GM21529 (cell line): Measurements from ENCODE around the gene COPG1.
"Not testable (repeated sequence)": the region's sequence is repeated elsewhere in the genome, so short reads cannot be mapped to it uniquely, and the experiment has no call there.

Source experiments
- ATAC-seq: cut with Tn5 transposase; IDR thresholded peaks from one replicate; pipeline ENCODE4 v1.9.1; 2021; ENCODE audit not compliant: unreplicated experiment

COPG1 gene, protein sequence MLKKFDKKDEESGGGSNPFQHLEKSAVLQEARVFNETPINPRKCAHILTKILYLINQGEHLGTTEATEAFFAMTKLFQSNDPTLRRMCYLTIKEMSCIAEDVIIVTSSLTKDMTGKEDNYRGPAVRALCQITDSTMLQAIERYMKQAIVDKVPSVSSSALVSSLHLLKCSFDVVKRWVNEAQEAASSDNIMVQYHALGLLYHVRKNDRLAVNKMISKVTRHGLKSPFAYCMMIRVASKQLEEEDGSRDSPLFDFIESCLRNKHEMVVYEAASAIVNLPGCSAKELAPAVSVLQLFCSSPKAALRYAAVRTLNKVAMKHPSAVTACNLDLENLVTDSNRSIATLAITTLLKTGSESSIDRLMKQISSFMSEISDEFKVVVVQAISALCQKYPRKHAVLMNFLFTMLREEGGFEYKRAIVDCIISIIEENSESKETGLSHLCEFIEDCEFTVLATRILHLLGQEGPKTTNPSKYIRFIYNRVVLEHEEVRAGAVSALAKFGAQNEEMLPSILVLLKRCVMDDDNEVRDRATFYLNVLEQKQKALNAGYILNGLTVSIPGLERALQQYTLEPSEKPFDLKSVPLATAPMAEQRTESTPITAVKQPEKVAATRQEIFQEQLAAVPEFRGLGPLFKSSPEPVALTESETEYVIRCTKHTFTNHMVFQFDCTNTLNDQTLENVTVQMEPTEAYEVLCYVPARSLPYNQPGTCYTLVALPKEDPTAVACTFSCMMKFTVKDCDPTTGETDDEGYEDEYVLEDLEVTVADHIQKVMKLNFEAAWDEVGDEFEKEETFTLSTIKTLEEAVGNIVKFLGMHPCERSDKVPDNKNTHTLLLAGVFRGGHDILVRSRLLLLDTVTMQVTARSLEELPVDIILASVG

DNA sequence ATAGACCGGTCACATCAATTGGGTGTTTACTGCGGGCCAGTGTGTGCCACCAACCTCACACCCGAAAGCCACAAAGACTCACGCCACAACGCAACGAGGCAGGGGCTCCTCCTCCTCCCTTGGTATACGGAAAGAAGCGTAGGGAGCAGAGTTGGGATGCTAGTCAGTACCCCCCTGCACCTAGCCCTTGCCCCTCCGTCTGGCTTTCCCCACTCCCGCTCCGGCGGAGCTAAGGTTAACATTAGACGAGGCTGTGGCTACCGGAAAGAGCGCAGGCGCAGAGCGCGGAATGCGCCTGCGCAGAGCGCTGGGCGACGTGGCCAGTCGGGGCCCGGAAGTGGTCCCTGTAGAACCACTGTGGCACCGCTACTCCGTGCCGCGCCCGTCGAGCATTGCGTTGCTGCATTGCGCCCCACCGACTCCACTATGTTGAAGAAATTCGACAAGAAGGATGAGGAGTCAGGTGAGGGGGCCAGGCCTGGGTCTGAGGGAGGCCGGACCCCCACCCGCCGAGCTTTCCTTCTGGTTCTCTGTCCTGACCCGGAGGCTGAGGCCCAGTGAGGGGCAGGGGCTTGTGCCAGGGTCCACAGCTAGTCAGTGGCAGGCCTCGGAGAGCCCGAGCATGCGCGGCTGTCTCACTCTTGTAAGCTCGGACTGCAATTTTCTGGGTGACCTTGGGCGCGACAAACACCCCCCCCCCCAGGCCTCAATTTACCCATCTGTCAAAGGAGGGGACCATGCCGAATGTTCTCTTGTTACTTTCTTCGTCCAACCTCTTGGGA, at the start of gene COPG1:
COPG1 (plus strand) TSS at position 323 of the 782 bp plus-strand sequence; CDS start at position 427, 104 bp downstream.
- peak; percentile 78 for ATAC-seq

DNA sequence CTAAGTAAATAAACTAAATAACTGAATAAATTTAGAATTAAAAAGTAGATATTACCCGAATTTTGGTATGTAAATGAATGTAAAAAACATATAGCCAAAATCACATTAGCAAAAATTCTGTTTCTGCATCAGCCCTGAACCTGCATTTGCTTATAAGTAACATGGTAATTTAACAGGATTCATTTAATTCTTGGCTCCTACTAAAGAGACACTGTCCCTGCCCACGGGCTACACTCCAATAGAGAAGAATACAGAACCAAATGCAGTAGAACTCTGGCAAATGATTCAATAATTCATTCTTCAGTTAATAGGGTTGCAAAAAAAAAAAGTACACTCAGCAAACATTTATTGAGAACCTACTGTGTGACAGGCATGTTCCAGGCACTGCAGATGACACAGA, 44.9 kb upstream of the COPG1 start:
- no peak for ATAC-seq

DNA sequence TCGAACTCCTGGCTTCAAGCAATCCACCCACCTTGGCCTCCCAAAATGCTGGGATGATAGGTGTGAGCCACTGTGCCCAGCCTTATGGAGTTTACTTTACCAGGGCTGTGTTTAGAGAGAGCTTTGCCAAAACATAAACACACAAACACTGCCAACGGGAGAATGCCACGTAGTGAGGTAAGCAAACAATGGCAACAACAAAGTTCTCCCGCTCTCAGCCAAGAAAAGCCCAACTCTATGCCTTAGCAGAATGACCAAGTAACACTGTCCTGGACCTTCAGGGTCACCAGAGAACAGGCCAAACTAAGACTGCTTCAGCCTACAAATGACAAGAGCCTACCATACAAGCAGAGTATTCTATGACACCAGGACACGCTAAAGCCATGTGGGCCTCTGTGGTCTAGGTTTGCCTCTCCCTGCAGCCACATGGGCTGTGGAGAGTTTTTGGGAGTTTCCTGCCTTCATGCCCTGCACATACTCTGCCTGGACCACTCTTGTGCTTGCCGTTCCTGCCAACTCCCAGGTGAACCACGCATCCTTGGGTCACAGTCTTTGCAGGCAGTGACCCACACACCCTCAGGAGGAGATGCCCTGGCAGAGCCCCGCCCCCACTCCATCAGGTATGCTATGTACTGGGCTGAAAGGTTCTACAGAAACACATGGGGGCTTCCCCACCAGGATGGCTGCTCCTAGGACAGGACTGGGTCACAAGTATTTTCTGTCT, 44.1 kb upstream of the COPG1 start:
- no peak for ATAC-seq

DNA sequence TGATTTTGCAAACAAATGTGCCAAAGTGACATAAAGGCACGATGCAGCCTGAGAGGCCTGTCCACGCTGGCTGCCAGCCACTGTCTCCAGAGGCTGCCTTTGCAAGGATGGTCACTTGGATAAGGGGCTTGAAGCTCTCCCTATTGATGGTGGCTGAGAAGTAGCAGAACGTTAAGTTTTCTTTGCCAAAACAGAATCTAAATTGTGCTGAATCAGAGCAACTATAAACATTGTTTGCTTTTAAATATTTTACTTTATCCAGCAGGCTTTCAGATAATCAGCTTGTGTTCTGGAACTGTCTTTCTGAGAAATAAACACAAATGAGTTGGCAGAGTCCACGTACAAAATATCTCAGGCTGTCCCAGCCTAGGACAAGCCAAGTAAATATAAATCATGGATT, 41.9 kb upstream of the COPG1 start:
- no peak for ATAC-seq

DNA sequence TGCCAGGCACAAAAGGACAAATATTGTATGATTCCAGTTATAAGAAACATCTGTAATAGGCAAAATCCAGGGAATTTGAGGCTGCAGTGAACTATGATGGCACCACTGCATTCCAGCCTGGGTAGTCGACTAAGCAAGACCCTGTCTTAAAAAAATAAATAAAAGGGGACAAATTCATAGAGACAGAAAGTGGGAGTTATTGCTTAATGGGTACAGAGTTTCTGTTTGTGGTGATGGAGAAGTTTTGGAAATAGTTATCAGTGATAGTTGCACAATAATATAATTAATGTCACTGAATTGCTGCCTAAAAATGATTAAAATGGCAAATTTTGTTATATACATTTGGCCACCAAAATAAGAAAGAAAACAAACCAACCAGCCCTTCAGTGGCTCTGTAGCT, 38.1 kb upstream of the COPG1 start:
- no peak for ATAC-seq

DNA sequence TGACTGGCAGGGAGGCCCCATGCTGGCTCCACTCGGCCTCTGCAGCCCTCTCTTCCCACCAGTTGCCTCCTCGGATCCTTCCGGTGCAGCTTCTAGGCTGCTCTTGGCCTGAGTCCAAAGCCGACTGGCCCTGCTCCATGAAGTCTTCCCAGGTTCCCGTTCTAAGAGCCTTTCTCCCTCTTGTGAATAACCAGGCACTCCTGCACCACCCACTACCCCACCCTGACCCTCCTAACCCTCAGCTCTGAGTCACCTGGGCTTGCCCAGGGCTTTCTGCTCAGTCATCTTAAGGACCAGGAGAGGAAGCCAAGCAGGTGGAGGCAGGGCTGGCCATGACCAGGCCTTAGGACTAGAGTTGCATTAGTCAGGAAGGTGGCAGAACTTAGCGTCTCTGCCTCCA, 37.6 kb upstream of the COPG1 start:
- ATAC-seq: no peak

DNA sequence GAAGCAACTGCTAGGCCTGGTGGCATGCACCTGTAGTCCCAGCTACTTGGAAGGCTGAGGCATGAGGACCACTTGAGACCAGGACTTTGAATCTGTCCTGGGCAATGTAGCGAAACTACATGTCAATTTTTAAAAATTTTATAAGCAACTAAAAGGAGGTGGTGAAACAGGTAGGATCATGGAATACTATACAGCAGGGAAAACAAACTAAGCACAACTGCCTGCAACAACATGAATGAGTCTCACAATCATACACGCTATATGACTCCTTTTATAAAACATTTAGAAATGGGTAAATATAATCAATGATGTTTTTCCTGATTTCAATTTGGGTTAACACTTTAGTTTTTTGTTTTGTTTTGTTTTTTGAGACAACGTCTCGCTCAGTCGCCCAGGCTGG, 36.2 kb upstream of the COPG1 start:
- ATAC-seq: no peak

DNA sequence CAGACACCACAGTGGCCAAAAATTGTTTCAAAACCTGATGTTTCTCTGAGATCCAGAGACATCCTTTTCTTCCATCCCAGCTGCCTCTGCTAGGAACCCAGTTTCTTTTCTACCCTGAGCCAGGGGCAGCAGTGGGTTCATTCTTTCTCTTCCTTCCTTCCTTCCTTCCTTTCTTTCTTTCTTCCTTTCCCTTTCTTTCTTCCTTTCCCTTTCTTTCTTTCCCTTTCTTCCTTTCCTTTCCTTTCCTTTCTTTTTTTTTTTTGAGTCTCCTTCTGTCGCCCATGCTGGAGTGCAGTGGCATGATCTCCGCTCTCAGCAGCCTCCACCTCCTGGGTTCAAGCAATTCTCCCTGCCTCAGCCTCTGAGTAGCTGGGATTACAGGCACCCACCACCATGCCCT, 30.7 kb upstream of the COPG1 start:
- ATAC-seq: no peak

DNA sequence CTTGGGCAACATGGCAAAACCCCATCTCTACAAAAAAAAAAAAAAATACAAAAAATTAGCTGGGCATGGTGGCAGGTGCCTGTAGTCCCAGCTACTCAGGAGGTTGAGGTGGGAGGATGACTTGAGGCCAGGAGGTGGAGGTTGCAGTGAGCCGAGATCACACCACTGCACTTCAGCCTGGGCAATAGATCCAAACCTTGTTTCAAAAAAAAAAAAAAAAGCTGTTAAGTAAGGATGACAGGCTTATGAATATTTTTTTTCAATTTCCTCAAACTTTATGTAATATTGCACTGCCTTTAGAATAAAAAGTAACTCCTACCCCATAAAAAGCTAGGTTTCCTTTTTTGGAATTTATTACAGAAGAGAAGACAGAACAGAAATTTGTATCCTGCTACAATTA, 25.0 kb upstream of the COPG1 start:
- not testable (repeated sequence) for ATAC-seq

DNA sequence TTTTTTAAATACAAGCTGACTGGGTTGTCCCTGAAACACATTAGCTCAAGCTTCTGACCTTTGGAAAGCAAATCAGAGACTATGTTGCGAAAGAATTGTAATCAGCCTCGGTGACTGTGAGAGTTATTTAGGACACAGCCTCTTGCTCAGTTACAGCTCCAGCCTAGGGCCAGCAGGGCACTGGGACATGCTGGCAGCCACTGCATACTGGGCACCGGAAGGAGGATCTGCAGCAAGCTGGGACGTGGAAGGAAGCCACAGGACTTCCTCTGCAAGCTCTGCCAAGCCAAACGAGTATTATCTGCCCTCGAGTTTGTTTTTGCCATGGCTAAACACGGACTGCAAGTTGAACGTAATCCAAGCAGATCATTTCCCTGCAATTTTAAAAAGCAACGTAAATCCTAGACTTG, 24.4 kb upstream of the COPG1 start:
- no peak for ATAC-seq

DNA sequence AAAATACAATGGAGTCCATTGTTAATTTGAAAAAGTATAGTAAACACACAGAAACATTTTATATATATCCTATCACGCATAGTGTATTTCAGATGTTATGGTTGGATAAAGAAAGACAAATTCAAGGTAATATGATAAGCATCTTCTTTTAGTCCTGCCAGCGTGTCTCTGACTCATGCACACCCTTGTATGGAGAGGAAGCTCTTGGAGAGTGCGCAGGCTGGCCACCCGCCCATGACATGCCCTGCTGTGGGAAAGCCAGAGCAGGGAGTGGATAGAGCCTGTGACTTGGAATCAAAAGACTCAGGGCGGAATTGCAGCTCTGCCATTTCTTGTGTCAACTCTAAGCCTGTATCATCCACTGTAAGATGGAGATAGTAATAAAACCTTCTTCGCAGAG, 23.0 kb upstream of the COPG1 start:
- no peak for ATAC-seq

DNA sequence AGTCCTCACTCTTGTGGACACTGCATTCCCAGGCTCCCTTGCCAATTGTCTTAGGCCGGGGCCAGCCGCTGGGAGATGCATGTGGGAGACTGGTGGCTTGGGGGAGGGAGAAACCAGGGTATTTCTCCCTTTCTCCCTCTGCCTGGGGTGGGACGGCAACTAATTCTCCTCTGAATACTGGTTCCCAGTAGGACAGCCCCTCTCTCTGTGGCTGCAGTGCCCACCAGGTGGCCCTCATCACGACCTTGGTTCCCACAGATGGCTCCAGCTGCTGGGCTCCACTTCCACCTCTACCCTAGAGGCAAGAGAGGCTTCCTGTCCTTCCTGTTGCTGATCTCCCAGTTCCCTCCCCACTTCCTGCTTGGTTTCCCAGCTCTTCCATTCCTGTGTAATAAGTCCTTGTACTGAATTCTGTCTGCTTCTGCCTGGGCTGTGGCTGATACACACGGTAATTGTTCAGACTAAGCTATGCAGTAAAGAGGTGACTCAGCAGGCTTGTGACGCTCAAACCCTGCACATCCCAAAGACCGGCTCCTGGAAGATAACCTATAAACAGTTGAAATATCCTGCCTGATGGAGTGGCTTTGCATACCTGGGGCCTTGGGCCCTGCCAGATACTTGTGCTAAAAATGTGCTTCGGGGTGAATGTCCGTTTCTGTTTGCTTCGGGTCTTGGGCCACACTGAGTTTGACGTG, 20.4 kb upstream of the COPG1 start:
- no peak for ATAC-seq

DNA sequence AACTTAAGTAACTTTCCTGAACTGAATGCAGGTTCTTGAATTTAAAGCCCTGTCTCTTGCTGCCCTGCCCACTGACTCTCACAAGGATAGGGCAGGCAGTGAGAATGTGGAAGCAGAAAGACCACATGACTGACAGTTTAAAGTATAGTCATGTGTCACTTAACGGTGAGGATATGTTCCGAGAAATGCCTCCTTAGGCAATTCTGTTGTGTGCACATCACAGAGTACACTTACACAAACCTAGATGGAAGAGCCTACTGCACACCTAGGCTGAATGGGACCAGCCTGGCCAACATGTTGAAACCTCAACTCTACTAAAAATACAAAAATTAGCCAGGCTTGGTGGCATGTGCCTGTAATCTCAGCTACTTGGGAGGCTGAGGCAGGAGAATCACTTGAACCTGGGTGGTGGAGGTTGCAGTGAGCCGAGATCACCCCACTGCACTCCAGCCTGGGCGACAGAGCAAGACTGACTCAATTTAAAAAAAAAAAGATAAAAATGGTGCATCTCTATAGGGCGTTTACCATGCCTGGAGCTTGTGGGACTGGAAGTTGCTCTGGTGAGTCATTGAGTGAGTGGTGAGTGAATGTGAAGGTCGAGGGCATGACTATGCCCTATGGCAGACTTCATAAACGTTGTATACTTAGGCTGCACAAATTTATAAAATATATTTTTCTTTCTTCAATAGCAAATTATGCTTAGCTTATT, 18.9 kb upstream of the COPG1 start:
- no peak for ATAC-seq

DNA sequence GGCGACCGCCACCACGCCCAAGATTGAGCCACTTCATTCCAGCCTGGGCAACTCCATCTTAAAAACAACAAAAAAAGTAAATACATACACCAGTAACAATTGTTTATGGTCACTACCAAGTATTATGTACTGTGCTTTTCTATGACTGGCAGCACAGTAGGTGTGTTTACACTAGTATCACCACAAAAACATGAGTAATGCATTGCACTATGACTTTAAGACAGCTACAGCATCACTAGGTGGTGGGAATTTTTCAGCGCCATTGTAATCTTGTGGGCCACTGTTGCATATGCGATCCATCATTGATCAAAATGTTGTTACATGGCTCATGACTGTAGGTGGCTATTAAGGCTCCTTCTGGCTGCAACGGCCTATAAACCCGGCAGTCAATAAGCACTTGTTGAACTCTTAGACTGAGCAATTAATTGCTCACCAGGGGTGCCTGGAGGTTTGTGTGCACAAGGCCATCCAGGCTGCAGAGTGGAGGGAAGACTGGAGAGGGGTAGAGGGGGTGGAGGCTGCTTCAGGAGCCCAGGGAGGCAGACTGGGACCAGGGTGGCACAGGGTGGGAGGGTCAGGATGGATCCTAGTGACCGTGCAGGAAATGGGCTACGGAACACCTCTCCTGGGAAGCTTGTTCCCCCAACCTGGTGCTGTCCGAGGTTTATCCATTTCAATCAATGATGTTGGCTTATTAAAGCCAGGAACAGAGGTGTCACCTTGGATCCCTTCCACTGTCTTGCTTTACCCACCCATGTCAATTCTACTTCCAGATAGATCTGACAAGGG, 17.9 kb upstream of the COPG1 start:
- ATAC-seq: no peak

DNA sequence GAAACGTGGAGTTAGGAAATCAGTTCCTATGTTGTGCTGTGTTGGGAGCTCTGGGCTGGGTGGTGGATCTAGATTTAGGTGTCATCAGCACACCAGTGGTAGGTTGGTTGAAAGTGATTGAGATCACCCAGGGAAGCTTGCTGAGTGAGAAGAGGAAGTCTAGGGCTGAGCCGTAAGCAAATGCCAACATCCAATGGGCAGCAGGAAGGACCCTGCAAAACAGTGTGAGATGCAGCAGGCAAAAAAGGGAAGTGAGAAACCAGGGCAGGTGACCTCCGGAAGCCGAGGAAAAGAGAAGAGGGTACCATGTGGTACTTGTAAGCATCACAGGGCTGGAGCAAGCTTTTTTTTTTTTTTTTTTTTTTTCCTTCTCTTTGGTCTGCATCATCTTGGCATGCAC, 15.9 kb upstream of the COPG1 start:
- peak; percentile 89 for ATAC-seq

DNA sequence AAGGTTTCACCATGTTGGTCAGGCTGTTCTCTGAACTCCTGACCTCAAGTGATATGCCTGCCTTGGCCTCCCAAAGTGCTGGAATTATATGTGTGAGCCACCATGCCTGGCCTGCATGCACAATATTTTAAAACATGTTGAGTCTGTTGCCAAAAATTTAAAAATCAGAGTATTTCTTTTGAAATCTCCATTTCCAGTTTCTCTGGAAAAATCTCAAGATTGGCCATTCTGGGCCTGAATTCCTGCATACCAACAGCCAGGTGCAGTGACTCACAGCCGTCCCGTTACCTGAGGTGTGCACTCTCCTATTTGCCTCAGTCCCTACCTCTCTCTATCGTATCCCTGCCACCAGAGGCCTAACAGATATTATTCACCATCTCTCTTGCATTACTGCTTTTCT, 15.0 kb upstream of the COPG1 start:
- no peak for ATAC-seq

DNA sequence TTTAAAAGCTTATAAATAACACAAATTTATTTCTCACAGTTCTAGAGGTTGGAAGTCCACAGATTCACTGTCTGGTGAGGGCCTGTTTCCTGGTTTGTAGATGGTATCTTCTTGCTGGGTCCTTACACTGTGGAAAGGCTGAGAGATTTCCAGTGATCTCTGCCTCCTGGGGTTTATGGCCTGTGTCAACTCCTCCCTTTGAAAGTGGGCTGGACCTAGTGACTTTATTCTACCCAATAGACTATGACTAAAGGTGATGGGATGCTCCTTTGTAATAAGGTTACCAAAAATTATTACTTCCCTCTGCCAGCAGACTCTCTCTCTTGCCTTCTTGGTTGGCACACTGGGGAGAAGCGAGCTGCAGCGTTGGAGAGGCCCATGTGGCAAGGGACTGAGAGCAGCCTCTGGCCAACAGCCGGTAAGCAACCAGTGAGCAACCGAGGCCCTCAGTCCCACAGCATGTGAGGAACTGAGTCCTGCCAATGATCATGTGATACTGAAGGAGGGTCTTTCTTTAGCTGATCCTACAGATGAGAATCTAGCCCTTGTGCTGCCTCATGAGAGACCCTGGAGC, 14.0 kb upstream of the COPG1 start:
- ATAC-seq: no peak

DNA sequence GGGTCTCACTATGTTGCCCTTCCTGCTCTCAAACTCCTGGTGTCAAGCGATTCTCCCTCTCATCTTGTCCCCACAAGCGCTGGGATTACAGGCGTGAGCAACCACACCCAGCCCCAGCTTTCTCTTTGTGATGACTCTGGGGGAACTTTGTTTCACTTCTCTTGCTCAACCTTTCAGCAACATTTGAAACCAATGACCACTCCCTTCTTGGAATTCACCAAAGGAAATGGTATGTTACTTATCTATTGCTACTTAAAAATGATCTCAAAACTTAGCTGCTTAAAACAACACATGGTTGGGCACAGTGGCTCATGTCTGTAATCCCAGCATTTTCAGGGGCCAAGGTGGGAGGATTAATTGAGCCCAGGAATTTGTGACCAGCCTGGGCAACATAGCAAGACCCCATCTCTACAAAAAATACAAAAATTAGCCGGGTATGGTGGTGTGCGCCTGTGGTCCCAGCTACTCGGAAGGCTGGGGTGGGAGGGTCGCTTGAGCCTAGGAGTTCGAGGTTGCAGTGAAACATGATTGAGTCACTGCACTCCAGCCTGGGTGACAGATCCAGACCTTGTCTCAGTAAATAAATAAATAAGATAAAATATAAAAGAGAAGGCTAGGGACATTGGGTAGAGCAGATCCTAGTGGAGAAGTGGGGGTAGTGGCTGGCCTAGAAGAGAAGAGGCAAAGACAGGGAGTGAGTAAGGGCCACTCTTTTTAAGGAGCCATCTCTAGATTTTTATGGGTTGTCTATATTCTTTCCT, 10.3 kb upstream of the COPG1 start:
- ATAC-seq: no peak
